ENCODE results near the gene LRRC4C. TPM values are rescaled to one million over a fixed set of nuclear protein-coding genes. Genes with fewer than 3 reads are reported as not detected.

Gene LRRC4C
- total and polyA plus RNA-seq, 2 experiments from 2014 or later, result 0.35 to 1.1 TPM

GRCh38 chr11:40134820-40135570 lies 1324.5 kb downstream of the LRRC4C start (continued):
- TF ChIP-seq, protein P1, sequence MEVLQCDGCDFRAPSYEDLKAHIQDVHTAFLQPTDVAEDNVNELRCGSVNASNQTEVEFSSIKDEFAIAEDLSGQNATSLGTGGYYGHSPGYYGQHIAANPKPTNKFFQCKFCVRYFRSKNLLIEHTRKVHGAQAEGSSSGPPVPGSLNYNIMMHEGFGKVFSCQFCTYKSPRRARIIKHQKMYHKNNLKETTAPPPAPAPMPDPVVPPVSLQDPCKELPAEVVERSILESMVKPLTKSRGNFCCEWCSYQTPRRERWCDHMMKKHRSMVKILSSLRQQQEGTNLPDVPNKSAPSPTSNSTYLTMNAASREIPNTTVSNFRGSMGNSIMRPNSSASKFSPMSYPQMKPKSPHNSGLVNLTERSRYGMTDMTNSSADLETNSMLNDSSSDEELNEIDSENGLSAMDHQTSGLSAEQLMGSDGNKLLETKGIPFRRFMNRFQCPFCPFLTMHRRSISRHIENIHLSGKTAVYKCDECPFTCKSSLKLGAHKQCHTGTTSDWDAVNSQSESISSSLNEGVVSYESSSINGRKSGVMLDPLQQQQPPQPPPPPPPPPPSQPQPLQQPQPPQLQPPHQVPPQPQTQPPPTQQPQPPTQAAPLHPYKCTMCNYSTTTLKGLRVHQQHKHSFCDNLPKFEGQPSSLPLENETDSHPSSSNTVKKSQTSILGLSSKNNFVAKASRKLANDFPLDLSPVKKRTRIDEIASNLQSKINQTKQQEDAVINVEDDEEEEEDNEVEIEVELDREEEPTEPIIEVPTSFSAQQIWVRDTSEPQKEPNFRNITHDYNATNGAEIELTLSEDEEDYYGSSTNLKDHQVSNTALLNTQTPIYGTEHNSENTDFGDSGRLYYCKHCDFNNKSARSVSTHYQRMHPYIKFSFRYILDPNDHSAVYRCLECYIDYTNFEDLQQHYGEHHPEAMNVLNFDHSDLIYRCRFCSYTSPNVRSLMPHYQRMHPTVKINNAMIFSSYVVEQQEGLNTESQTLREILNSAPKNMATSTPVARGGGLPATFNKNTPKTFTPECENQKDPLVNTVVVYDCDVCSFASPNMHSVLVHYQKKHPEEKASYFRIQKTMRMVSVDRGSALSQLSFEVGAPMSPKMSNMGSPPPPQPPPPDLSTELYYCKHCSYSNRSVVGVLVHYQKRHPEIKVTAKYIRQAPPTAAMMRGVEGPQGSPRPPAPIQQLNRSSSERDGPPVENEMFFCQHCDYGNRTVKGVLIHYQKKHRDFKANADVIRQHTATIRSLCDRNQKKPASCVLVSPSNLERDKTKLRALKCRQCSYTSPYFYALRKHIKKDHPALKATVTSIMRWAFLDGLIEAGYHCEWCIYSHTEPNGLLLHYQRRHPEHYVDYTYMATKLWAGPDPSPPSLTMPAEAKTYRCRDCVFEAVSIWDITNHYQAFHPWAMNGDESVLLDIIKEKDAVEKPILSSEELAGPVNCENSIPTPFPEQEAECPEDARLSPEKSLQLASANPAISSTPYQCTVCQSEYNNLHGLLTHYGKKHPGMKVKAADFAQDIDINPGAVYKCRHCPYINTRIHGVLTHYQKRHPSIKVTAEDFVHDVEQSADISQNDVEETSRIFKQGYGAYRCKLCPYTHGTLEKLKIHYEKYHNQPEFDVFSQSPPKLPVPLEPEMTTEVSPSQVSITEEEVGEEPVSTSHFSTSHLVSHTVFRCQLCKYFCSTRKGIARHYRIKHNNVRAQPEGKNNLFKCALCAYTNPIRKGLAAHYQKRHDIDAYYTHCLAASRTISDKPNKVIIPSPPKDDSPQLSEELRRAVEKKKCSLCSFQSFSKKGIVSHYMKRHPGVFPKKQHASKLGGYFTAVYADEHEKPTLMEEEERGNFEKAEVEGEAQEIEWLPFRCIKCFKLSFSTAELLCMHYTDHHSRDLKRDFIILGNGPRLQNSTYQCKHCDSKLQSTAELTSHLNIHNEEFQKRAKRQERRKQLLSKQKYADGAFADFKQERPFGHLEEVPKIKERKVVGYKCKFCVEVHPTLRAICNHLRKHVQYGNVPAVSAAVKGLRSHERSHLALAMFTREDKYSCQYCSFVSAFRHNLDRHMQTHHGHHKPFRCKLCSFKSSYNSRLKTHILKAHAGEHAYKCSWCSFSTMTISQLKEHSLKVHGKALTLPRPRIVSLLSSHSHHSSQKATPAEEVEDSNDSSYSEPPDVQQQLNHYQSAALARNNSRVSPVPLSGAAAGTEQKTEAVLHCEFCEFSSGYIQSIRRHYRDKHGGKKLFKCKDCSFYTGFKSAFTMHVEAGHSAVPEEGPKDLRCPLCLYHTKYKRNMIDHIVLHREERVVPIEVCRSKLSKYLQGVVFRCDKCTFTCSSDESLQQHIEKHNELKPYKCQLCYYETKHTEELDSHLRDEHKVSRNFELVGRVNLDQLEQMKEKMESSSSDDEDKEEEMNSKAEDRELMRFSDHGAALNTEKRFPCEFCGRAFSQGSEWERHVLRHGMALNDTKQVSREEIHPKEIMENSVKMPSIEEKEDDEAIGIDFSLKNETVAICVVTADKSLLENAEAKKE (CRISPR knock-in tag; IDR thresholded peaks at IDR 0.05), result no peak
- TF ChIP-seq, protein P2, sequence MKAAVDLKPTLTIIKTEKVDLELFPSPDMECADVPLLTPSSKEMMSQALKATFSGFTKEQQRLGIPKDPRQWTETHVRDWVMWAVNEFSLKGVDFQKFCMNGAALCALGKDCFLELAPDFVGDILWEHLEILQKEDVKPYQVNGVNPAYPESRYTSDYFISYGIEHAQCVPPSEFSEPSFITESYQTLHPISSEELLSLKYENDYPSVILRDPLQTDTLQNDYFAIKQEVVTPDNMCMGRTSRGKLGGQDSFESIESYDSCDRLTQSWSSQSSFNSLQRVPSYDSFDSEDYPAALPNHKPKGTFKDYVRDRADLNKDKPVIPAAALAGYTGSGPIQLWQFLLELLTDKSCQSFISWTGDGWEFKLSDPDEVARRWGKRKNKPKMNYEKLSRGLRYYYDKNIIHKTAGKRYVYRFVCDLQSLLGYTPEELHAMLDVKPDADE (IDR thresholded peaks at IDR 0.05), result no peak
- TF ChIP-seq NANOG (IDR thresholded peaks at IDR 0.05; ENCODE audit: borderline replicate concordance), result no peak
- no peak for TF ChIP-seq EZH2phosphoT487 (IDR thresholded peaks at IDR 0.05; ENCODE audit: unreplicated experiment)

- H3K4me3 Mint-ChIP-seq, result no peak overlapping the region
- Histone ChIP-seq H3K79me2 (replicated peaks; ENCODE audit: insufficient read depth) (no peaks in the 10 kb centered on the region), H3K9me2 (ENCODE audit: insufficient read depth) (no peaks in the 10 kb centered on the region), H3K36me3 (ENCODE audit: insufficient read depth) (no peaks in the 10 kb centered on the region), H3K4me1 (ENCODE audit: insufficient read depth) (no peaks in the 10 kb centered on the region), H3K4me2 (no peak overlapping the region), H3K4me3 (no peak overlapping the region), H2AFZ (no peak overlapping the region), H3K27me3 (ENCODE audit: insufficient read depth) (no peaks in the 10 kb centered on the region), H4K20me1 (replicated peaks; ENCODE audit: insufficient read depth) (no peaks in the 10 kb centered on the region), H3K27ac (ENCODE audit: low read depth) (no peak overlapping the region), H3F3A (replicated peaks; ENCODE audit: low read depth) (no peaks in the 10 kb centered on the region)
- H3K4me1 Mint-ChIP-seq, result peaks cover 4% of the 10 kb centered on the region; the same call in 2 of the 3 replicates
- no peaks in the 10 kb centered on the region for H3K27me3 Mint-ChIP-seq (ENCODE audit: insufficient read depth, low read depth, poor library complexity)
- H3K9me3 Mint-ChIP-seq, result no peaks in the 10 kb centered on the region
- DNase-seq (ENCODE audit: low spot score), result no peak
- no peak for ATAC-seq
- no peaks in the 10 kb centered on the region for H3K36me3 Mint-ChIP-seq (ENCODE audit: low read depth)
- H3K27ac Mint-ChIP-seq, result no peak overlapping the region
- no peak for TF ChIP-seq REST (IDR thresholded peaks at IDR 0.05; ENCODE audit: unreplicated experiment)
Observed at GRCh38 chr11:40133498-40133897, 1326.0 kb downstream of the LRRC4C start.

Data from GM23338 (cell line).